Loucy (cell line): ENCODE measurements around the gene MYOZ2.

Source experiments
- H2AFZ ChIP-seq: fragments of 200-600 bp; sonication (generic); 2 replicates; pipeline ENCODE4 v1.6.0; 2016; ENCODE audit warnings: antibody characterized with exemption, mild to moderate bottlenecking, low read length, moderate library complexity
- H3F3A ChIP-seq: fragments of 200-600 bp; 2 replicates; pipeline ENCODE4 v1.6.0; 2016; ENCODE audit warnings: antibody characterized with exemption, low read depth, mild to moderate bottlenecking
- H3K27me3 ChIP-seq: fragments of 200-600 bp; sonication (generic); 2 replicates; pipeline ENCODE4 v1.6.1; 2014; ENCODE audit warnings: low read length, mild to moderate bottlenecking; ENCODE audit not compliant: insufficient read depth, poor library complexity, severe bottlenecking
- H3K36me3 ChIP-seq: fragments of 200-600 bp; sonication (generic); 2 replicates; pipeline ENCODE4 v1.6.1; 2016; ENCODE audit warnings: low read length; ENCODE audit not compliant: insufficient read depth
- H3K4me1 ChIP-seq: fragments of 200-600 bp; sonication (generic); 2 replicates; pipeline ENCODE4 v1.5.1; 2014; ENCODE audit warnings: low read length, mild to moderate bottlenecking; ENCODE audit not compliant: insufficient read depth, poor library complexity, severe bottlenecking
- H3K4me2 ChIP-seq: fragments of 200-600 bp; sonication (generic); 2 replicates; pipeline ENCODE4 v1.6.0; 2014; ENCODE audit warnings: antibody characterized with exemption, low read length, low read depth, mild to moderate bottlenecking; ENCODE audit not compliant: poor library complexity, severe bottlenecking
- H3K4me3 ChIP-seq: fragments of 200-600 bp; sonication (generic); 2 replicates; pipeline ENCODE4 v1.5.1; 2014; ENCODE audit warnings: low read length, mild to moderate bottlenecking, mixed read lengths; ENCODE audit not compliant: poor library complexity, severe bottlenecking
- H3K79me2 ChIP-seq: fragments of 200-600 bp; sonication (generic); 2 replicates; pipeline ENCODE4 v1.6.1; 2014; ENCODE audit warnings: low read length; ENCODE audit not compliant: insufficient read depth
- H3K9ac ChIP-seq: fragments of 200-600 bp; sonication (generic); 2 replicates; pipeline ENCODE4 v1.6.0; 2014; ENCODE audit warnings: mild to moderate bottlenecking, low read depth, low read length, moderate library complexity; ENCODE audit not compliant: poor library complexity, severe bottlenecking
- H3K9me2 ChIP-seq: fragments of 200-600 bp; sonication (generic); replicated peaks from 2 replicates; pipeline ENCODE4 v1.6.1; 2016; ENCODE audit warnings: low read depth, low read length, mixed read lengths
- H3K9me3 ChIP-seq: fragments of 200-600 bp; sonication (generic); 2 replicates; pipeline ENCODE4 v1.6.1; 2014; ENCODE audit warnings: mild to moderate bottlenecking, antibody characterized with exemption, low read length, low read depth; ENCODE audit not compliant: insufficient read depth
- H4K20me1 ChIP-seq: fragments of 200-600 bp; sonication (generic); 2 replicates; pipeline ENCODE4 v1.6.0; 2014; ENCODE audit warnings: antibody characterized with exemption, low read length, mild to moderate bottlenecking; ENCODE audit not compliant: insufficient read depth, poor library complexity, severe bottlenecking
- EZH2phosphoT487 ChIP-seq: fragments of 200-600 bp; IDR thresholded peaks from 2 replicates; pipeline ENCODE4 v1.6.1; 2018; ENCODE audit warnings: antibody characterized with exemption, mild to moderate bottlenecking, moderate library complexity, borderline replicate concordance
- TF ChIP-seq, protein P1 (sequence below): fragments of 200-600 bp; sonication (generic); conservative IDR thresholded peaks from 2 replicates; pipeline ENCODE4 v1.5.1; 2014; ENCODE audit warnings: mild to moderate bottlenecking, antibody characterized with exemption, low read length

MYOZ2 gene

DNA sequence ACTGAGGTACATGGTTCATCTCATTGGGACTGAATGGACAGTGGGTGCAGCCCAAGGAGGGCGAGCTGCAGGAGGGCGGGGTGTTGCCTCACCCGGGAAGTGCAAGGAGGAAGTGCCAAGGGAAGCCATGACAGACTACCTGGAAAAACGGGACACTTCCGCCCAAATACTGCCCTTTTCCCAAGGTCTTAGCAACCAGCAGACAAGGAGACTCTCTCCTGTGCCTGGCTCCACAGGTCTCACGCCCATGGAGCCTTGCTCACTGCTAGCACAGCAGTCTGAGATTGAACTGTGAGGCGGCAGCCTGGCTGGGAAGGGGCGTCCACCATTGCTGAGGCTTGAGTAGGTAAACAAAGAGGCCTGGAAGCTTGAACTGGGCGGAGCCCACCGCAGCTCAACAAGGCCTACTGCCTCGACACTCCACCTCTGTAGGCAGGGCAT lies 62.2 kb downstream of the MYOZ2 start:
- Histone ChIP-seq H2AFZ (no peak overlapping the region), H3K9me3 (no peaks in the 10 kb centered on the region), H3K27me3 (no peaks in the 10 kb centered on the region), H3K9ac (no peak overlapping the region), H3K79me2 (no peaks in the 10 kb centered on the region), H3K4me1 (no peaks in the 10 kb centered on the region), H4K20me1 (no peaks in the 10 kb centered on the region), H3K4me2 (no peak overlapping the region), H3K9me2 (no peaks in the 10 kb centered on the region), H3K4me3 (no peak overlapping the region), H3K36me3 (no peaks in the 10 kb centered on the region), H3F3A (no peaks in the 10 kb centered on the region)
- TF ChIP-seq, protein P1, sequence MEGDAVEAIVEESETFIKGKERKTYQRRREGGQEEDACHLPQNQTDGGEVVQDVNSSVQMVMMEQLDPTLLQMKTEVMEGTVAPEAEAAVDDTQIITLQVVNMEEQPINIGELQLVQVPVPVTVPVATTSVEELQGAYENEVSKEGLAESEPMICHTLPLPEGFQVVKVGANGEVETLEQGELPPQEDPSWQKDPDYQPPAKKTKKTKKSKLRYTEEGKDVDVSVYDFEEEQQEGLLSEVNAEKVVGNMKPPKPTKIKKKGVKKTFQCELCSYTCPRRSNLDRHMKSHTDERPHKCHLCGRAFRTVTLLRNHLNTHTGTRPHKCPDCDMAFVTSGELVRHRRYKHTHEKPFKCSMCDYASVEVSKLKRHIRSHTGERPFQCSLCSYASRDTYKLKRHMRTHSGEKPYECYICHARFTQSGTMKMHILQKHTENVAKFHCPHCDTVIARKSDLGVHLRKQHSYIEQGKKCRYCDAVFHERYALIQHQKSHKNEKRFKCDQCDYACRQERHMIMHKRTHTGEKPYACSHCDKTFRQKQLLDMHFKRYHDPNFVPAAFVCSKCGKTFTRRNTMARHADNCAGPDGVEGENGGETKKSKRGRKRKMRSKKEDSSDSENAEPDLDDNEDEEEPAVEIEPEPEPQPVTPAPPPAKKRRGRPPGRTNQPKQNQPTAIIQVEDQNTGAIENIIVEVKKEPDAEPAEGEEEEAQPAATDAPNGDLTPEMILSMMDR: no peak
- no peak for TF ChIP-seq EZH2phosphoT487

DNA sequence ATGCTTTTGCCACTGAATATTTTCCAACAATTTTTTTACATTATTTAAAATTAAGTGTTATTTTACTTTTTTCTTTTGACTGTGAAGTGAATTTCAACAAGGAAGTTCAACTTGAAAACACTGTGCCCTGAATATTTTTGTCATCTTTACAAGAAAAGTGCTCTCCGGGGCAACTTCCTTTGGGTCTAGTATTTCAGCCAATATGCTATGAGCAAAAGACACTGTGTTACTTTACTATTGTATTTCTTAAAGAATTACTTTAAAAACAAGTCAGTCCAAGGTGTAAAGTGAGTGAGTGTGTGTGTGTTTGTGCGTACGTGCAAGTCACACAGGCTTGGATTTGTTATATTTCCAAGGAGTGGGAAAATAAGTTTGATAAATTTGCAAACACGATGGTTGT lies 69.3 kb downstream of the MYOZ2 start:
- Histone ChIP-seq H3F3A (no peaks in the 10 kb centered on the region), H3K27me3 (no peaks in the 10 kb centered on the region), H3K9me3 (no peaks in the 10 kb centered on the region), H3K79me2 (no peaks in the 10 kb centered on the region), H3K9me2 (no peaks in the 10 kb centered on the region), H3K4me2 (no peak overlapping the region), H3K4me3 (no peak overlapping the region), H3K4me1 (no peaks in the 10 kb centered on the region), H3K36me3 (no peaks in the 10 kb centered on the region), H2AFZ (no peak overlapping the region; the same call in 1 of the 2 replicates), H3K9ac (no peak overlapping the region), H4K20me1 (no peaks in the 10 kb centered on the region)
- TF ChIP-seq, protein P1: no peak
- TF ChIP-seq EZH2phosphoT487: no peak

DNA sequence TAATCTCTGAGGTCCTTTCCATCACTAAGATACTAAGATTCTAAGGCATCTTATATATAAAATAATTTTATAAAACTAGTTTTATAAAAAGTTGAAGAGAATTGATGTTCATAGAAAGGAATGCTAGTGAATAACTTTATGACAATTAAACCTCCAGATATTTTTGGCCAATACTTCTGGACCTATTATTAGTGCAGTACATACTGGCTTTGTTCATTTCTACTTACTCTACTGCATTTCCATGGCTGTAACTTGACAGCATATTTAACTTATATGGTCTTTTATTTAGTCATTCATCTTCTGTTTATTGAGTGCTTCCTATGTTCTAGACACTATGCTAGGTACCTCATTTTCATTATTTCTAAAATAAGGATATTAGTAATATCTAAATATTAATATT lies 70.1 kb downstream of the MYOZ2 start:
- H3K27me3 ChIP-seq: no peaks in the 10 kb centered on the region
- H2AFZ ChIP-seq: no peak overlapping the region
- H3K9me3 ChIP-seq: no peaks in the 10 kb centered on the region
- H3K4me3 ChIP-seq: no peak overlapping the region
- H4K20me1 ChIP-seq: no peaks in the 10 kb centered on the region
- no peak overlapping the region for H3K4me2 ChIP-seq
- no peaks in the 10 kb centered on the region for H3K79me2 ChIP-seq
- no peak overlapping the region for H3K9ac ChIP-seq
- TF ChIP-seq EZH2phosphoT487: no peak
- TF ChIP-seq, protein P1: no peak
- H3K9me2 ChIP-seq: no peaks in the 10 kb centered on the region
- H3K4me1 ChIP-seq: no peaks in the 10 kb centered on the region
- no peaks in the 10 kb centered on the region for H3F3A ChIP-seq
- H3K36me3 ChIP-seq: no peaks in the 10 kb centered on the region
